Inferior parietal cortex (tissue), 1 donor: Measurements from ENCODE around the gene CHD6.
A peak's percentile ranks its signal among the peaks of the same experiment; 100 is the strongest.

Experiments
- DNase-seq: peaks from one replicate; pipeline ENCODE4 v3.0.0-alpha.2; 2016; ENCODE audit errors: extremely low spot score

CHD6 gene

GRCh38 chr20:41623625-41624375 is 5.6 kb upstream of the CHD6 start:
- no peak for DNase-seq

GRCh38 chr20:41622584-41622983 is 4.4 kb upstream of the CHD6 start:
- no peak for DNase-seq

DNA sequence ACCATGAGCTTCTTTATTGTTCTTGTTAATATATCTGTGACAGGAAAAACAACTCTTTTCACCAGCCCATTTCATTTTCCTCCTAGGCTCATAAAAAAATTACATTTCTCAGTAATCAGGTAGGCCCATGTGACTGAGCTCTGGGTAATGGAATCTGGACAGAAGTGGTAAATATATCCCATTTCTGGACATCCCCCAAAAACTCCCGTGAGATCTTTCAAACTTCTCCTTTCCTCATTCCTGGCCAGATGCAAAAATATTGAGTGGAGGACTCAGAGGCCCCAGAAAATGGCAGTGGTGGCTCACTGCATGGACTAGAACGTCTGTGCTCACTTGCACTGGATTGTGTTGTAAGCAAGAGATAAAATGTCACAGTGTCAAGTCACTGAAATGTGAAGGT is 3.8 kb upstream of the CHD6 start:
- no peak for DNase-seq

- DNase-seq: no peak
Measured at GRCh38 chr20:41621421-41621820, 3.2 kb upstream of the CHD6 start.

- peak; percentile 20 for DNase-seq
Measured at GRCh38 chr20:41619360-41620100, 1.4 kb upstream of the CHD6 start.

- DNase-seq: peak; percentile 47
Measured at GRCh38 chr20:41618807-41619311, 682 bp upstream of the CHD6 start.

DNA sequence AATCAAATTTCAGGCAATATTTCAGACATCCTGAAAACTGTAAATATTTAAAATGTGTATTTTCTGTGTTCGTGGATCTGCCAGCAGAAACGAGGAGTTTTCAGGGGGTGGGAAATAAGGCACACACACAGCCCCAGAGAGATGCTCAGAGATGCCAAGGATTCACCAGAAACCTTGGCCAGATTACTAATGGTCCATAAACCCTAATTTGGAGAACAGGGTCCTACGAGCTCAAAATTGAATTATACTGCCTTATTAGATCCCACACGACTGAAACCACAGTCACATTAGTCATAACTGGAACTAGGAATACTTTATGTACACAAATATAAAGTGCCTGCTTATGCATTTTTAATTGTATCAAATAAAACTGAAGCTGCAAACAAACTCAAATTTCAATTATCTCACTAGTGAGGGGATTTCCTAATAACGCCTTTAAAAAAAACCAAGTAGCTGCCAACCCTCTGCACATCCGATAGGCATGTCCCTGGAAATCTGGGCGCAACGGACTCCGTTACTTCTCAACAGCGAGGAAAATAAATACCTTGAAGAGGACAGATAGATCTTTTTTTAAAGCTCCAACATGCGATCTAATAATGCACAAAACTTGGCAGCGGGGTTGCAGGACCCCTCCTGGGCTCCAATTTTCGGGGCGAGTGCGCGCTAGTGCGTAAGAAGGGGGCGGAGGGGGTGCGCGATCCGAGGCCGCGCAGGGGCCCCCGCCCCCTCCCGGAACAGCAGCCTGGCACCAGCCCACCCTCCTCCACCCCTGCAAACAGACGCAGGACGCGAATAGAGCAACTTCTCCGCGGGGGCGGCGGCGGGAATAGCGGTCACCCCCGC is 897 bp downstream of the CHD6 start:
- no peak for DNase-seq

DNA sequence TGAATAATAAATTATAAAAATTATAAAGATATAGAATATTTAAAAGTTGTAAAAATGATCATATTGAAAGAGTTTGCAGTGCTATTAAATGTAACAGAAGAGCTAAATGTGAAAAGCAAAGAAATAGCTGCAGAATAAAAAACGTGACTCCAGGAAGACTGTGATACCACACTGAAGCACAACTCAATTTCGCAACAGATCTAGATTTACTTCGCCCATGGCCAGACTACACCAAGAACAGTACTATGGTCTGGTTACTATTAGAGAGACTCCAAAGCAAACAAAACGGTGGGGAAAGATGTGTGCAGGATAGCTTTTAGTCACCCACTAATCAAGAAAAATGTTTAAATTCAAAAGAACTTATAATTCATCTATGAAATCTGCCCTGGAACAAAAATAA is 1.9 kb downstream of the CHD6 start:
- no peak for DNase-seq

DNA sequence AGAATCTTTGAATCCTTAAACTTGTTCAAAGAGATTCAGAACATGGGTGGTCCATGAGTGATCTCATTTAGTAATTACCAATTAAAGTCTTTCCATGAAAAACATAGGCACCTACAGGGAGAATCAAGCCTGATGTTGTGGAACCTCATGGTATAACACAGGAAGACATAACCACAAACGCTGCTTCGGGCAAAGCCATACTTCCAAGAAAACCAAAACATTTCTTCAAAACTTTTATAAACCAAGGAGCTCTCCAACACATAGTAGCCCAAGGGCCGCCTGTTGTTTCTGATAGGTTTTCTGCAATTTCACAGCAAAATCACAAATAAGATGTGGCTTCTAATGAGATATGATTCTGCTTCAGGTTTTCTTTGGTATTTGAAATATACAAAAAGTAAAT is 2.5 kb downstream of the CHD6 start:
- DNase-seq: no peak

GRCh38 chr20:41615110-41615509 is 3.1 kb downstream of the CHD6 start:
- no peak for DNase-seq

- DNase-seq: no peak
Measured at GRCh38 chr20:41613321-41613720, 4.9 kb downstream of the CHD6 start.

DNA sequence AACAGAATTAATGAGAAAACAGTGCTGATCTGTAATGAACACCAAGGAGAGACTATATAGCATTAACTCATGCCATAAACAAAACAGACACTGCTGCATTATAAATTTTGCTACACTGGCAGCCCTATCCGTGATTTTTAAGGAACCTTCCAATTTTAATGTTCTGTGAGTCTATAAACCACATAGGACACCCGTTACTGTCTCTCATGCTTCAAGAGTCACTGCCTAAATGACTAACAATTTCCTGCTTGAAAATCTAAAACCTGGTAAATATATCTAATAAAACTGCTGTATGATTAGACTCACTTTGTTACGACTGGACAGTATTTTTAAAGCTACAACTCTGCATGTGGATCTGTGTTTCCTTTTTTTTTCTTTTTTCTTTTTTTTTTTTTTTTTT is 8.7 kb downstream of the CHD6 start:
- no peak for DNase-seq

DNA sequence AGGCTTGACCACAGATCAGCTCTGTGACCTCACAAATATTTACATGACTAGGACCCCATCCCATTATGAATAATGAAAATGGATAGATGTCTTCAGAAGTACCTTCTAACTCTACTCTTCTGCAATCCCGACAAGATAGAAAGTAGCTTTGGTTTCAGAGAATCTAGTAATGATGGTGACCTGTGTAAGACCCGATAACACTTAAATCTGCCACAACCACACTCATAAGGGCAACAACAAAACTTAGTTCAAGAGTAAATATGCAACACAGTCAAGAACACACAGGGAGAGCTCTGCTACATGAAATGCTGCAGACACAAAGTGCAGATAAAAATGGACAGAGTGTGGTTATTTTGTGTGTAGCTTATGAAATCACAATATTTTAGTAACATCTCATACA is 9.6 kb downstream of the CHD6 start:
- DNase-seq: no peak

GRCh38 chr20:41607791-41608190 is 10.4 kb downstream of the CHD6 start:
- DNase-seq: no peak

- no peak for DNase-seq
Measured at GRCh38 chr20:41604002-41604401, 14.2 kb downstream of the CHD6 start.

DNA sequence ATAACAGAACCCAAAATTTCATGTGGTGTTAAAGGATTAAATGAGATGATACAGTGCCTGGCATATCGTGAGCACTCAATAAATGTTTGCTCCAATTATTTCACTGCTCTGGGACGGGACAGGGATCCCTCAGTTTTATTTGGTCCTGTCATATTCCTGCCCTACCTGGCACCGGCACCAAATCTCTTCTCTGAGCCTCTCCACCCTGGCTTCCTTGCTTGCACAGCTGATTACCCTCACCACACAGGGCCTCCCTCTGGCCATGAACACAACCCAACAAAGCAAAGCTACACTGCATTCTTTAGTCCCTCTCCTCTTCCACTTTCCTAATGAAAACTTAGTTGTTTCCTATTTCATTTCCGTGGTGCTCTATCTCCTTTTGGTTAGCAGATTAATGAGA is 16.4 kb downstream of the CHD6 start:
- no peak for DNase-seq

GRCh38 chr20:41600926-41601631 is 17.1 kb downstream of the CHD6 start:
- no peak for DNase-seq

DNA sequence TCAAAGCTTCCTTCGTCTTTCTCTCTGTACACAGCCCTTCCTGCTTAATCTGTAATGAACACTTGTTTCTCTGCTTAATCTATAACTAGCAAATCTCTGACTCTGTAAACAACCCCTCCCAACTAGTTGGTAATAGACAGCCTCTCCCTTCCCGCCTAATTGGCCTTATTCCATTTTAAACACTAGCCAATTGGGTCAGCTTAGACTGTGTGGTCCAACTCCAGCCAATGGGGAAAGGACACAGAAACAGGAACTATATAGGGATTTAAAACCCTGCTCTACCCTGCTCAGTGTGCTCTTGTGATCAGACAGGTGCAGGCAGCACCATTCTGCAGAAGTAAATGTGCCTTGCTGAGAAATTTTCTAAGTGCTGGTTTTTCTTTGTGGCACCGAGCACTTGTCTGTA is 18.5 kb downstream of the CHD6 start:
- DNase-seq: no peak

DNA sequence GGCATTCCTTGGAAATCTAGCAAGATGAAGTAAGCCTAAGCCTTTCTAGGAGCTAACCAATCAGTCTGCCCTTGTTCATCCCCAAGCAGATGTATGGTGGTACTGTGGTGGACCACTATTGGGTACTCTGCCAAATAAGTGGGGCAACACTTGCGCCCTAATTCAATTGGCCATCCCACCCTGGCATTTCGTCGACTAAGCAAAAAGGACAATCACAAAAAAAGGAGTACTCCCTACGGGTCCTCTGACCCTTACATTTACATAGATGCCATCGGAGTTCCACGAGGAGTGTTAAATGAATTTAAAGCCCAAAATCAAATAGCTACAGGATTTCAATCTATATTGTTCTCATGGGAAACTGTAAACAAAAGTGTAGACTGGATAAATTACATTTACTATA is 19.5 kb downstream of the CHD6 start:
- no peak for DNase-seq

GRCh38 chr20:41594514-41595322 is 23.5 kb downstream of the CHD6 start:
- DNase-seq: no peak
